HG02588 (cell line): Measurements from ENCODE around the gene BMPER.

Source experiments
- ATAC-seq: cut with Tn5 transposase; IDR thresholded peaks from one replicate; pipeline ENCODE4 v1.9.1; 2021; ENCODE audit warnings: mild to moderate bottlenecking, moderate library complexity; ENCODE audit not compliant: unreplicated experiment

BMPER gene

DNA sequence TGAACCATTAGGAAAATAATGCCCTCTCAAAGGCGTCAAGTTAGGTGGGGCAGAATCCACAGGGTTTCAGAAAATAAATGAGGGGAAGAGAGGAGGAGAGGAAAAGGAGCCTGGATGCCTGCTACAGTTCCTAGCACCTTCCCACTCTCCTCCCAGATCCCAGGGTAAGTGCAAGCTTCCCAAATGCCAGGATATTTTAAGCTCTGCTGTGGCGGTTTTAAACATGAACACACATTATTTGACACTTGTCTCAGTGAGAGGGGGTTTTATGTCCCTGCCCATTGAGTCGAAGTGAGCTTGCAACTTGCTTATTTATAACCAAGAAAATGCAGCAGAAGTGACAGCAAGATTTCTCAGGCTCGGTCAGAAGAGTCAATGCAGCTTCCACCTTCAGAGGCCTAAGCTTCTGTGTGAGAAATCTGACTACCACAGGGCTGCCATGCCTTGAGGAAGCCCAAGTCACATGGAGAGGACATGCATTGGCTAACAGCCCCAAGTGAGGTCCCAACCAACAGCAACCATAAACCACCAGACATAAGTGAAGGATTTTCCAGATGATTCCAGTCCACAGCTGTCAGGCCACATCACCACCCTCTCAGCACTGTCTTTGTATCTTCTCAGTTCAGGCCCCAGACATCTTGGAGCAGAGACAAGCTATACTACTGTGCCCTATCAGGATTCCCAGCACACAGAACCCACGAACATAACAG is 17.9 kb upstream of the BMPER start:
- no peak for ATAC-seq

DNA sequence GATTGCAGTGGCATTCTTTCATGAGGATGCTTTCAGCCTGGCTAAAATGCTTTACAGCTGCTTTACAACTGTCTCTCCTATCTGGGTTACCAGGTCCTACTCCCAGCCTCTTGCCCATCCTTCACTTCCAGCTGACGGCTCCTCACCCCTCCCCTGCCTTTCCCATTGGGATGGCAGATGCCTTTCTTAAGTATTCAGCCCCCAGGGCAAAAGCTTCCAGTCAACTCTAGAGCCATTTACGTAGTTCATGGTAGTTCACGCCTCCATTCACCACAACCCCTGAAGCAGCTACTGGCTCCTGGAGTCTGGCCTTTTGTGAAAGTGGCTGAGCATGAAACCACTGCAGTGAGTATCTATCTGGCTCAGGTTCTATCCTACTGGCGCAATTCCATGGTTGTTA is 17.2 kb upstream of the BMPER start:
- ATAC-seq, result no peak

GRCh38 chr7:33892945-33893344 is 12.4 kb upstream of the BMPER start:
- ATAC-seq, result no peak

- no peak for ATAC-seq
These were observed 12.0 kb upstream of the BMPER start for GRCh38 chr7:33893377-33893776.

DNA sequence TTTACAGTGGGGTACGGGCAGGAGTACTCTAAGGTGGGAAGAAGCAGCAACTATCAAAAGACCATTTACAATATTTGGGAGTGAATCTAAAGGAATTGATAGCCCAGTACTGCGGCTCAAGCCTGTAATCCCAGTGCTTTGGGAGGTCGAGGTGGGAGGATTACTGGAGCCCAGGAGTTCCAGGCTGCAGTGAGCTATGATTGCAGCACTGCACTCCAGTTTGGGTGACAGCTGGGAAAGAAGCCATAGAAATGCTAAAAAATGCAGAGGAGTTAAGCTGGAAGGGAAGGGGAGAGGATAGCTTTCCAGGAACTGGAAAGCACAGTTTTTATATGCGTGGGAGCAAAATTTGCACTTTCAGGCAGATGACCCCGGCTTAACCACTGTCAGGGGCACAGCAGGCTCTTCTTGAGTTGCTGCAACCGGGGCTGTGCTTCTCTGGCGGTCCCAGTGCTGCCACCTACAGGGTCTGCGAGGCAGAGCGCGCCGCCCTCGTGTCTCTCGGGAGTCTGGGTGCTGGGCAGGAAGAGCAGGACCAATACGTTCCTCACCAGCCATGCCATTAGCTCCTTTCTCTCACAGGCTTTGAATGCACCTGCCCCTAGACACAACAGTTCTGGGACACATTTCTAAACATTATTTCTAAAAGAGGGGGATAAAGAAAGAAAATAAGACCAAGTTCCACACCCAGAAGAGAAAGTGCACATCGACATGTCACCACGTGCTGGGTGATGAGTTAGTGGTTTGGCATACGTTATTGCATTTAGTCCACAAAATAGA is 10.1 kb upstream of the BMPER start:
- ATAC-seq, result peak; percentile 89

DNA sequence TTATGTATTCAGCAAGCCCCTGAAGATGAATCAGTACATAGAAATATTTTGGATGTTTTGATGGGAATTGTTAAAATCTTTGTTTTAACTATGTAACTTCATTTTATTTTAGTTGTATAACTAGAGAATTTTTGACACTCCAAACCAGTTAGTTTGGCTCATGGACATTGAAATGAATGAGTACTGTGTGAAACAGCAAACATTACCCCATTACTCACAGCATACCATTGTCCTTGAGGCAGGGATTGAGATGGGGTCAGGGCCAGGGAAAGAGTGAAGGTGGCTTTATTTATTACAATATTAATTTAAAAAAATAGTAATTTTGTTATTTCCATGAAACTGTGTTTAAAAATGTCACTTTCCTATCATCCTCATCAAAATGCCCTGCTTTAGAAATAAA is 4.8 kb upstream of the BMPER start:
- no peak for ATAC-seq

DNA sequence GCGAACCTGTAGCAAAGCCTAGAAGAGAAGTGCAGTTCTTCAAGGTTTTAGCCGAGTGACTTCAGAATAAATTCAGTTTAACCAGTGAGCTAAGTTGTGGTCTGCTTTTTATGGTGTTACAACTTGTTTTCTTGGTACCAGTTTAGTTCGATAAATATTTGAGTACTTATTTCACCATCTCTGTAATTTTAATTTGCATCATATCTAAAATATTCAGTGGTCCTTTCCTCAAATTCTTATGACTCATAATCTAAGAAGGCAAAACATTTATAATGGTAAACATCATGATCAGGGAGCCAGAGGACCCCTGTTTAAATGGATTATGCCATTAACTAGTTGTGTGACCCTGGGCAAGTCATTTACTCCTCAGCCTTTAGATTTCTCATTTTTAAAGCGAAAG is 4.1 kb upstream of the BMPER start:
- no peak for ATAC-seq

GRCh38 chr7:33901847-33902246 is 3.5 kb upstream of the BMPER start:
- ATAC-seq, result no peak

DNA sequence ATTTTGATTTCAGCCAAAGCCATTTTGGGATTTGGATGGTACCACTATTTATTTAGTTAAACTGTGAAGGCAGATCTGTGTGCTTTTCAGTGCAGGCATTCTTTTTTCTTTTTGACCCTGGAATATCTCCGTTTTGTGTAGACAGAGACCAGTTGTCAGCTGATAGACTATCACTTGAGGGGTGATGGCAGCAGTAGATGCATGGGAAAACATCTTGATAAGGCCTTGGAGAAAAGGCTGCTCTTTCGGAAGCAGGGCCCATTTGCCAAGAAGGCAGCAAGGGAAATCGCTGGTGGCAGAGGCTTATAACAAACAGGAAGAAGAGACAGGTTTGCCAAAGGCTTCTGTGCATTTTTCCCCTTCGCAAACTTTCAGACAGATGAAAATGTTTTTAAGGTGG is 2.6 kb upstream of the BMPER start:
- ATAC-seq, result no peak

- ATAC-seq, result no peak
These were observed 1.3 kb upstream of the BMPER start for GRCh38 chr7:33903791-33904680.

- ATAC-seq, result no peak
These were observed 504 bp upstream of the BMPER start for GRCh38 chr7:33904681-33905388.

DNA sequence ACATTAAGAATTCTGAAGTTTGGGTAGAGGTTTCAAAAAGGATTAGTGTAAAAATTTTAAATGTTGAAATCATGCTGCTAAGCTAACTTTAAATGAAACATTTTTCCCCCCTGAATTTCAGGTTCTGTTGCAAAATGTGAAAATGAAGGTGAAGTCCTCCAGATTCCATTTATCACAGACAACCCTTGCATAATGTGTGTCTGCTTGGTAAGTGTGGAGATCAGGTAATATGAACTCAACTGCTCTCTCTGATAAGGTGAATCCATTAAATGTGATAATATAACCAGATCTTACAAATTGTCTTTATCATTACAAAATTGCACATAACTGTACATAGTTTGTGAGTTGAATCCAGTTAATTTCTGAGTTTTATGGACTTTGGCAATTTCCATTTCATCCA is 1.4 kb downstream of the BMPER start:
- no peak for ATAC-seq

DNA sequence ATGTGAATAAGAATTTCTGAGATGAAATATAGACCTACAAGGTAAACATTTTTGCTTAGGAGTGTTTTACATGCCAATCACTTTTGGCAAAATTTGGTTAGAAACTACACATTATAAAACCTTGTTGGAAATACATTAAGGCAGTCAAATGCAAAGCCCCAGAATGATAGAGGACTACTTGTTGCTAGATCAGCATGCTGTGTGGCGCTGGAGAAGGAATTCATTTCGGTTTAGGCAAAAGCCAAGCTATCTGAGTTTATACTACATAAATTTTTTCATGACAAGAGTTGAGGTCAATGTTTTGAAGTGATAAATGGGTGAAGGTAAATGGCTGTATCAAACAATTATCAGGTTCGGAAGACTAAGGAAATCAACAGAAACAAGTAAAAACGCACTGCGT is 2.3 kb downstream of the BMPER start:
- ATAC-seq, result no peak

GRCh38 chr7:33909318-33909717 is 4.0 kb downstream of the BMPER start:
- no peak for ATAC-seq

DNA sequence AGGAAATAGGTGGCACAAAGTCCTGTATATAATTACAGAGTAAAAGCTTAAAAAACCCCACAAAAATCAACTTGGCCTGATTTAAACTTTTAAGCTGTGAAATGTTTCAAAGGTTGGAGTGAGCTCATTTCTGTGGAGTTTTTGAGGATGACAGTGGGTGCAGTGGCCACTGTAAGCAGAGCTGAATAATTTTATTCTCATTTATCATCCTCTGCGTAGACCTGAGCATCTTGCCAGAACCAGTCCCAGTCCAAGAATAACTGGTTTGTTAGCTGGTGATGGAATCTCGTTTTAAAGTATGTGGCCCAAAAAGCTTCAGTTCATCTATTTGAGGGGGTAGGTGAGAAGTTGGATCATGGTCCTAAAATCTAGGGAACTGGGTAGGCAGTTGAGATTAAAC is 4.4 kb downstream of the BMPER start:
- ATAC-seq, result no peak

GRCh38 chr7:33910756-33911155 is 5.4 kb downstream of the BMPER start:
- no peak for ATAC-seq

GRCh38 chr7:33916357-33917081 is 11.2 kb downstream of the BMPER start:
- ATAC-seq, result no peak

DNA sequence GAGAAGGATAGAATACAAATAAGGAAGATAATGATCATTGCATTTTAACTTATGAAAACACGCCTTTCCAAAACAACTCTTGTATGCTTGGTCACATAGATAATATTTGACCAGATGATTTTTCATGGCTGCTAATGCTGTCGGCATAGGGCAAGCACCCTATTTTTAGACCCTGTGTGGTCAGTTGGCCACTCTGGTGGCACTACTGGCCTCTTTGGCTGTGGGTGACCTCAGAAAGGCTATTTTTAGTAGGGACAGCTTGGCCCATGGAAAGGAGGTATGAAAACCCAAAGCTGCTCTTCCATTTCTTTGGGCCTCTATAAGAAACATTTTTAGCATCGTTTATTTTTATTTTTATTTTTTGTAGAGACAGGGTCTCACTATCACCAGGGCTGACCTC is 12.3 kb downstream of the BMPER start:
- ATAC-seq, result no peak

DNA sequence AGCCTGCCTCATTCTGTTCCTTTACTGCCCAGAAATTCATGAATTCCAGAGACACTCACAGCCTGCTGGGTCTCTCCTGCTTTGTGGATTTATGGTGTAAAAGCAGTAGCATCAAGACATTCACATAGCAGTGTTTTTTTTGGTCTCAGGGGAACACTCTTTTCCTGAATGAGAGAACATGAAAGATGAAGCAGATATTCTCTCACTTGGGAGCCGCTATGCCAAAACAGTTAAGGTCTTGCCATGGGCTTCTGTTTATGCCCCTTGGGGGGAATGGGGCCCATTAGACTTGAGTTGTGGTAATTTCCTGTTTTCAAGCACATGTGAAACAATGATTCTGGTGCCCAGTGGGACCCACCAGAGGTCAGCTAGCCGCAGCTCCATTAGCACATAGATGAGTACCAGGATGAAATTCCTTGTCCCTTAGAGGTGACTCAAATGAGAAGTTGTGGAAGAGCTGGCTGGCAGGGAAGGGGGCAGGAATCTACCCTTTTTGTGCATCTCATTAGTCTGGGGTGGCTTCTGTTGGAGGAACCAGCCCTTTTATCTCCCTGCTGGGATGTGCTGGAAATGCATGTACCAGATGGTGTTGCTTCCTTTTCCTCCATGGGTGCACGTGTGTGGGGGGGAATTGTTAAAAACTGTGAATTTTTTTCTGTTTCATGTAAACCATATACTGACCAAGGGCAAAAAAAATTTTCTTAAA is 13.3 kb downstream of the BMPER start:
- ATAC-seq, result no peak

GRCh38 chr7:33919449-33919848 is 14.1 kb downstream of the BMPER start:
- no peak for ATAC-seq
